KMS-11 (cell line): ENCODE results near the gene OLFML1.

Experiments
- H2AFZ ChIP-seq: fragments of 200-600 bp; sonication (generic); 2 replicates; pipeline ENCODE4 v1.6.1; 2016; ENCODE audit warnings: antibody characterized with exemption, mixed run types, low read depth
- H3K27ac ChIP-seq: fragments of 200-600 bp; sonication (generic); 2 replicates; pipeline ENCODE4 v1.6.1; 2016; ENCODE audit warnings: mild to moderate bottlenecking, mixed run types
- H3K27me3 ChIP-seq: fragments of 200-600 bp; sonication (generic); 2 replicates; pipeline ENCODE4 v1.6.1; 2017; ENCODE audit warnings: mild to moderate bottlenecking, low read depth, mixed run types, moderate library complexity; ENCODE audit not compliant: insufficient read depth
- H3K36me3 ChIP-seq: fragments of 200-600 bp; sonication (generic); 2 replicates; pipeline ENCODE4 v1.6.1; 2017; ENCODE audit warnings: mild to moderate bottlenecking, mixed run types; ENCODE audit not compliant: insufficient read depth
- H3K4me1 ChIP-seq: fragments of 200-600 bp; sonication (generic); 2 replicates; pipeline ENCODE4 v1.6.1; 2016; ENCODE audit warnings: mild to moderate bottlenecking, low read depth, mixed run types; ENCODE audit not compliant: poor library complexity, severe bottlenecking
- H3K4me2 ChIP-seq: fragments of 200-600 bp; sonication (generic); 2 replicates; pipeline ENCODE4 v1.7.0; 2016; ENCODE audit warnings: mild to moderate bottlenecking, mixed run types
- H3K4me3 ChIP-seq: fragments of 200-600 bp; sonication (generic); IDR thresholded peaks from 2 replicates; pipeline ENCODE4 v1.6.1; 2017; ENCODE audit warnings: low read depth, low read length, mixed read lengths; ENCODE audit not compliant: insufficient read depth
- H3K79me2 ChIP-seq: fragments of 200-600 bp; sonication (generic); 2 replicates; pipeline ENCODE4 v1.6.1; 2016; ENCODE audit warnings: low read depth, mixed run types; ENCODE audit not compliant: insufficient read depth
- H3K9ac ChIP-seq: fragments of 200-600 bp; sonication (generic); 2 replicates; pipeline ENCODE4 v1.6.1; 2016; ENCODE audit warnings: mild to moderate bottlenecking, mixed run types
- H4K20me1 ChIP-seq: fragments of 200-600 bp; sonication (generic); 2 replicates; pipeline ENCODE4 v1.6.1; 2016; ENCODE audit warnings: mild to moderate bottlenecking, mixed run types; ENCODE audit not compliant: insufficient read depth
- TF ChIP-seq, protein P1 (sequence below): fragments of 200-600 bp; sonication (generic); conservative IDR thresholded peaks from 2 replicates; pipeline ENCODE4 v1.6.1; 2017; ENCODE audit warnings: low read depth, mild to moderate bottlenecking, antibody characterized with exemption, low read length, moderate library complexity, mixed read lengths

OLFML1 gene

GRCh38 chr11:7451520-7451919 lies 33.8 kb upstream of the OLFML1 start:
- TF ChIP-seq, protein P1, sequence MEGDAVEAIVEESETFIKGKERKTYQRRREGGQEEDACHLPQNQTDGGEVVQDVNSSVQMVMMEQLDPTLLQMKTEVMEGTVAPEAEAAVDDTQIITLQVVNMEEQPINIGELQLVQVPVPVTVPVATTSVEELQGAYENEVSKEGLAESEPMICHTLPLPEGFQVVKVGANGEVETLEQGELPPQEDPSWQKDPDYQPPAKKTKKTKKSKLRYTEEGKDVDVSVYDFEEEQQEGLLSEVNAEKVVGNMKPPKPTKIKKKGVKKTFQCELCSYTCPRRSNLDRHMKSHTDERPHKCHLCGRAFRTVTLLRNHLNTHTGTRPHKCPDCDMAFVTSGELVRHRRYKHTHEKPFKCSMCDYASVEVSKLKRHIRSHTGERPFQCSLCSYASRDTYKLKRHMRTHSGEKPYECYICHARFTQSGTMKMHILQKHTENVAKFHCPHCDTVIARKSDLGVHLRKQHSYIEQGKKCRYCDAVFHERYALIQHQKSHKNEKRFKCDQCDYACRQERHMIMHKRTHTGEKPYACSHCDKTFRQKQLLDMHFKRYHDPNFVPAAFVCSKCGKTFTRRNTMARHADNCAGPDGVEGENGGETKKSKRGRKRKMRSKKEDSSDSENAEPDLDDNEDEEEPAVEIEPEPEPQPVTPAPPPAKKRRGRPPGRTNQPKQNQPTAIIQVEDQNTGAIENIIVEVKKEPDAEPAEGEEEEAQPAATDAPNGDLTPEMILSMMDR, result no peak
- no peak overlapping the region for H3K4me2 ChIP-seq
- H4K20me1 ChIP-seq, result no peaks in the 10 kb centered on the region
- no peak overlapping the region for H3K27ac ChIP-seq
- H3K4me3 ChIP-seq, result no peak overlapping the region
- no peaks in the 10 kb centered on the region for H3K27me3 ChIP-seq
- H3K4me1 ChIP-seq, result no peaks in the 10 kb centered on the region
- H3K79me2 ChIP-seq, result no peaks in the 10 kb centered on the region
- no peaks in the 10 kb centered on the region for H3K36me3 ChIP-seq
- no peak overlapping the region for H2AFZ ChIP-seq
- no peak overlapping the region for H3K9ac ChIP-seq

- Histone ChIP-seq H3K79me2 (no peaks in the 10 kb centered on the region), H3K4me3 (no peak overlapping the region), H3K27ac (no peak overlapping the region)
Measured at GRCh38 chr11:7451952-7452494, 33.3 kb upstream of the OLFML1 start.

GRCh38 chr11:7454854-7455253 lies 30.5 kb upstream of the OLFML1 start:
- Histone ChIP-seq H3K4me2 (no peak overlapping the region), H3K27me3 (no peaks in the 10 kb centered on the region), H3K79me2 (no peaks in the 10 kb centered on the region), H3K4me3 (no peak overlapping the region), H4K20me1 (no peaks in the 10 kb centered on the region), H3K9ac (no peak overlapping the region), H3K36me3 (no peaks in the 10 kb centered on the region), H3K4me1 (no peaks in the 10 kb centered on the region), H3K27ac (no peak overlapping the region), H2AFZ (no peak overlapping the region)
- TF ChIP-seq, protein P1, result no peak

More at GRCh38 chr11:7451952-7452494, 33.3 kb upstream of the OLFML1 start:
- Histone ChIP-seq H3K4me1 (no peaks in the 10 kb centered on the region), H3K36me3 (no peaks in the 10 kb centered on the region), H3K27me3 (no peaks in the 10 kb centered on the region), H3K9ac (no peak overlapping the region), H2AFZ (no peak overlapping the region), H3K4me2 (no peak overlapping the region), H4K20me1 (no peaks in the 10 kb centered on the region)
- TF ChIP-seq, protein P1, result no peak

- Histone ChIP-seq H3K4me2 (no peak overlapping the region), H4K20me1 (no peaks in the 10 kb centered on the region), H3K27me3 (no peaks in the 10 kb centered on the region), H3K4me3 (no peak overlapping the region), H3K27ac (no peak overlapping the region), H3K36me3 (no peaks in the 10 kb centered on the region), H2AFZ (no peak overlapping the region), H3K4me1 (no peaks in the 10 kb centered on the region), H3K9ac (no peak overlapping the region), H3K79me2 (no peaks in the 10 kb centered on the region)
- TF ChIP-seq, protein P1, result no peak
Measured at GRCh38 chr11:7457211-7457610, 28.1 kb upstream of the OLFML1 start.
